GM18867 (cell line): ENCODE measurements around the gene DTD1.

Experiments used
- ATAC-seq: cut with Tn5 transposase; IDR thresholded peaks from one replicate; pipeline ENCODE4 v1.9.1; 2021; ENCODE audit warnings: mild to moderate bottlenecking, moderate library complexity; ENCODE audit not compliant: unreplicated experiment

The DTD1 gene

GRCh38 chr20:18587665-18588573 is at the start of gene DTD1:
TSS of gene DTD1 (plus strand) at chr20:18588054. CDS start at chr20:18588073, 19 bp downstream.
- ATAC-seq, result peak; percentile 90

- no peak for ATAC-seq
Measured at GRCh38 chr20:18541741-18542140, 46.1 kb upstream of the DTD1 start.

DNA sequence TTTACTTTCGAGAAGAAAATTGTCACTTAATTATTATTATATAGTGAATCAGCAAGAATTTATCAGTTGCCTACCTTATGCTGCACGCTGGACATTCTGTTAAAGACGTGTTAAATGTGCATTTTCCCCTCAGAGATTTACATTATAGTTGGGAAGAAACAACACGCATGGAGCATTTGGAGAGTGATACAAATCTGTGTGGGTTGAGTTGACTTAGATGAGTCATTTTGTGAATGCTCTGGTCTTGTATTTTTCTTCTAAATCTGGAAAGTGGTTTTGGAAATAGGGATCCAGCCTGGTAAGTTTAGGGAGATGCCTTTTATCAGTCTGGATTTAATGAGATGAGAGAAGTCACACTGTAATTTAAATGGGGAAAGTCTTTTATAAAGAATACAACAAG is 44.6 kb upstream of the DTD1 start:
- ATAC-seq, result no peak

DNA sequence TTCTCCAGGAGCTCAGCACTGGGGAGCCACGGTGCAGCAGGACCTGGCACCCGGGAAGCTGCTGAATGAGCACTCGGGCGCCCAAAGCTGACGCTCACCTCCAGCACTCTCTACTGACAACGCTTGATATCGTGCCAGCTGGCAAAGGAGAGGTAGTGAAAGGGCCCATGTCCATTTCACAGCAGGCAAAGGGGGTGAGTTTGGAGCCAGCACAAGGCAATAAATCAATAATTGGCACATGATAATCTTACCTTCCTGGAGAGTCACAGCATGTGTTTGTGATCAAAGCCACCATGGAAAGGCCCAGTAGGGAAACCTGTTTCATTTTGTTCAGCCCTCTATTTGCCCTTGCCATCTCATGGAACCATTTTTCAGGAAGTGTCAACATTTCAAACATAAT is 43.9 kb upstream of the DTD1 start:
- ATAC-seq, result no peak

DNA sequence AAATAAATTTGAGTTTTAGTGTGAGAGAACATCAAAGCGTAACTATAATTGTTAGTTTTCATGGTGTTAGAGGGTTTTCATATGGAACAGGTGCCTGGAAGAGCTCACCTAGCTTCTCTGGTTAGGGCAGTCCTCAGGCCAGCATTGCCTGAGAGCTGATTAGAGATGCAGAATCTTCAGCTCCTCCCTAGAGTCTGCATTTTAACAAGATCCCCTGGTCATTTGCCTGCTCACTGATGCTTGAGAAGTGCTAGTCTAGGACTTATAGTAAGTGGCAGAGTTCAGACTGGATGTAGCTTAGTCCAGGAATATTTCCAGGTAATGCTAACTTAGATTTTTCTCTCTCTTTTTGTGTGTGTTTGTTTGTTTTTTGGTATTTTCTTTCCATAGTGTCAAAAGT is 42.3 kb upstream of the DTD1 start:
- no peak for ATAC-seq

- ATAC-seq, result no peak
Measured at GRCh38 chr20:18548465-18548864, 39.4 kb upstream of the DTD1 start.

DNA sequence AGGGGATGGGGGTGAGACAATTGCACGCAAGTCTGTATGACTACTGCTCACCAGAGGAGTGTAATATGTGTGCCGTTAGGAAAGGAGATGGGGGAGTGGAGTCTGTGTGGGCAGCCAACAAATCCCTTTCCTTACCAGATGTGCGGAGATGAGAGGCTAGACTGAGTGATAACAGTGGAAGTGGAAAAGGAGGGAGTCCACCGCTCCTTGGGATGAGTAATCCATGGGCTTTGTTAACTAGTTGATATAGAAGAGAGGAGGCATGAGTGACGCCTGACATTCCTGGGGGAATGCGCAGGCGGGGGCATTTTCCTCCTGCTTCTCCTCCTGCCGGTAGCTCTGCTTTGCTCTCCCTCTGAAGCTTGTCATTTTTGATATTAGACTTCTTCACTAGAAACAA is 34.1 kb upstream of the DTD1 start:
- ATAC-seq, result no peak

DNA sequence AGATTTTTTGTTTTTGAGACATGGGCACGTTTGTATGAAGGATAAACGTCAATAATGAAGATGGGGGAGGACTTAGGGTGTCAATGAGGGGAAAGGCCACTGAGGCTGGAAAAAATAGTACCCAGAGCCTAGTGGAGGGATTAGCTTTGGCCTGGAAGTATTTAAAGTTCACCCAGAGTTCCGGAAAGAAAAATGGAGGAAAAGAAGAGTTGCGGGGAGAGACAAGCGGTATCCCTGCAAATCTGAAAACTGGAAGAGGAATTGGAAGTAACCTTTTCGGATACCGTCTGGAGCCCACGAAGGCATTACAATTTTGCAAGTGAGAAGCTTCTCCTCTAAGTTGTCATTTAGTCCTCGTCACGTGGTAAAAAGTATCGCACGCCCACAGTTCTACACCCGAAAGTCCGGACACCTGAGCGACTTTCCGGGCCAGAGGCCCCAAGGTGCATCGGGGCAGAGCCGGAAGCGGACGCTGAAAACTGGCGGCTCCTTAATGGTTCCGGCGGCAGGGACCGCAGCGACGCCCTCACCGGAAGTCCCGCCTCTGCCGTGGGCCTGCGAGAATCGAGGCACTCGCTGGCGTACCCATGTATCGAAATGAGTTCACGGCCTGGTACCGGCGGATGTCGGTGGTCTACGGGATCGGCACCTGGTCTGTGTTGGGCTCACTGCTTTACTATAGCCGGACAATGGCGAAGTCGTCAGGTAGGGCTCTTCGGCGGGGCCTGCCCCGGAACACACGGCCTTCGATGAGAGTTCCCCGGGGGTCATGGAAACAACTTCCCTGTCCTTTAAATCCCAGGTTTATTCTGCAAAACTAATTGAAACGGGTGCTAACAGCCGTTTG is 20.7 kb upstream of the DTD1 start, which contains the start of gene SMIM26:
Gene SMIM26, plus strand, starts transcription at position 541 of the 847 bp plus-strand sequence. Its CDS starts 47 bp downstream, at position 588.
- ATAC-seq, result peak; percentile 99

- peak; percentile 14 for ATAC-seq
Measured at GRCh38 chr20:18567739-18568091, 20.1 kb upstream of the DTD1 start.

GRCh38 chr20:18571009-18571408 is 16.8 kb upstream of the DTD1 start:
- ATAC-seq, result no peak

GRCh38 chr20:18571578-18571977 is 16.3 kb upstream of the DTD1 start:
- no peak for ATAC-seq

- ATAC-seq, result no peak
Measured at GRCh38 chr20:18577942-18578341, 9.9 kb upstream of the DTD1 start.

DNA sequence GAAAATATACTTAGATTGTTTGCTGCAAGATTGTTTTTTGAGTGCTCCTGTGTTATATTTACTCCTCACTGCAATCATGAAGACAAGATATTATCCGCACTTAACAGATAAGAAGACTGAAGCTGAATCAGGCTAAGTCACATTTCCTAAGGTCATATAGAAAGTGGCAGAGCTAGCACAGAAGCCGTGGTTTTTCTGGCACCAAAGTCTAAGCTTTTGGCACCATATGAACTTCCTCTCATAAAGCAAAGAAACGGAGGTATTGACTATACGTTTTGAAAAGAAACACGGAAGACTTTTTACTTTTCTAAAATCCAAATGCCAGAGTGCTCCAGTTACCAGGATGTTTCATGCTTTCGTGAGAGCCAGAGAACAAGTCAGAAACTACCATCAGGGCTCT is 9.3 kb upstream of the DTD1 start:
- no peak for ATAC-seq

GRCh38 chr20:18580012-18580411 is 7.8 kb upstream of the DTD1 start:
- ATAC-seq, result no peak

GRCh38 chr20:18585134-18585533 is 2.7 kb upstream of the DTD1 start:
- no peak for ATAC-seq

DNA sequence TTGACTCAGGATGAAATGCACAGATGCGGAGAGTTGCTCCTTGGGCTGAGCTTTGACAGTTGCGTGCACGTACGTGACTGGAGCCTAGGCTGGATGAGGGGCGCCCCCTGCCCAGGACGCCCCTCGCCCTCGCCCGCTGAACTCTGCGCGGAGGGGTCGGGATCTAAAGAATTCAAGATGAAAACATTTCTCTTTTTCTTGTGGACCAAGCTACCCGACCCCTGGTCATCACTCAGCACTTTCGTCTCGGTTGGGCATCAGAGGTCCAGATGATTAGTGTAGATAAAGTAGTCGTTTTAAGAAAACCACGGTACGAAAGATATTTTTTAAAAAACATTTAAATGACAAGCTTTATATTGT is 700 bp downstream of the DTD1 start:
- no peak for ATAC-seq

DNA sequence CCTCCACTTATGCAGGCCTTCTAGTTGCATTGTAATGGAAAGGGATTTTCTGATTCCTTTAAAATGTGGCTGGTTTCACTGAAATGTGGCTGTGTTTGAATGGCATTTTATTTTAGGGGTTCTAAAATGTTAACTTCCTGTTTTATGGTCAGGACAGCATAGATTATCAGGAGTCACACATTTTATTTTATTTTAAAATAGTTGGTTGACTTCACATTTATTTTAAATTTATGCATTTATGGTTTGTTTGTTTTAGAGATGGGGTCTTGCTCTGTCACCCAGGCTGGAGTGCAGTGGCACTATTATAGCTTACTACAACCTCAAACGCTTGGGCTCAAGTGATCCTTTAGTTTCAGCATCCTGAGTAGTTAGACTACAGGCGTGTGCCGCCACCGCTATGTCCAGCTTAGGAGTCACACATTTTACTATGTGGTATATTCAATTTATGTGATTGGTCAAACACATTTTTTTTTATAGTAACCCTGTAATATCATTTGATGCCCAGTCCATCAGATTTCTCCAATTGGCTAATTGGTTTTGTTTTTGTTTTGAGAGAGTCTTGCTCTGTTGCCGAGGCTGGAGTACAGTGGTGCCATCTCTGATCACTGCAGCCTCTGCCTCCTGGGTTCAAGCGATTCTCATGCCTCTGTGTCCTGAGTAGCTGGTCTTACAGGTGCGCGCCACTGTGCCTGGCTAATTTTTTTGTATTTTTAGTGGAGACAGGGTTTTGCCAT is 2.3 kb downstream of the DTD1 start:
- ATAC-seq, result no peak

GRCh38 chr20:18596270-18596669 is 8.4 kb downstream of the DTD1 start:
- no peak for ATAC-seq

DNA sequence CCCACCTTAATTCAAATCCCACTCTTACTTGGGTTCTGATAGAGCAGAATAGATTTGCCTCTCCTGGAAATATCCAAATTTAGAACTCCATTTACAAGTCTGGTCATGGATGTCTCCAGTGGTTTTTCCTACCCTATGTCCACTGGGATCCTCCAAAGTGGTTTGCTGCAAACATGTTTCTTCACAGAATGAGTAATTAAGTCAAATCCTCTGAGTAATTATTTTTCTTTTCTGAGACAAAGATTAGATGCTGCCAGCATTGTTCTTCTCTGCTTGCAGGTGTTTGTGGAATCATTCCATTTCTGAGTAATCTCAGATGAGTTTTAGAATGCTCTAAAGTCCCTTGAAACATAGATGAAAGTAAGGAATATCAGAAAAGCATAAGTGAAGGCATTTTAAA is 21.9 kb downstream of the DTD1 start:
- no peak for ATAC-seq

DNA sequence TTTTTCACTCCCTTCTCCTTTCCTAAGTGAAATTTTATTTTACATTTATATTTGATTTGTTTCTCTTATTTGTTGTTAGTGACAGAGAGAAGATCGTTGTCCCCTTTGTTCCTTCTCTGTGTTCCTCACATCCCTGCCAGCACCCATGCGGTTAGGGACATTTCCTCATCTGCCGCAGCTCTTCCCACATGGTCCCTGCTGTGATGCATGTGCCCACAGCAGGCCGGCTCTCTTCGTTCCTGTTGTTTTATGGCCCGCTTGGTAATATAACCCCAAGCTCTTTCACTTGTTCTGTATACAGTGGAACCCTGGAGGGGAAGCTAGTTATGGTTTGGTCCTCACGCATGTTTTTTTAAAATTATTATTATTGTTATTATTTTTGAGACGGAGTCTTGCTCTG is 23.6 kb downstream of the DTD1 start:
- no peak for ATAC-seq

GRCh38 chr20:18613553-18613952 is 25.7 kb downstream of the DTD1 start:
- no peak for ATAC-seq
